Neutrophil (primary cell): Measurements from ENCODE around the gene PCDHGB6.
"Not testable (repeated sequence)": the region's sequence is repeated elsewhere in the genome, so short reads cannot be mapped to it uniquely, and the experiment has no call there.

Source experiments
- H3K27ac ChIP-seq: fragments of 200-600 bp; sonication (generic); 2 replicates; pipeline ENCODE4 v1.5.1; 2016; ENCODE audit warnings: mild to moderate bottlenecking, moderate library complexity
- H3K27me3 ChIP-seq: fragments of 200-600 bp; sonication (generic); 2 replicates; pipeline ENCODE4 v1.6.0; 2016; ENCODE audit warnings: mild to moderate bottlenecking
- H3K36me3 ChIP-seq: fragments of 200-600 bp; sonication (generic); 2 replicates; pipeline ENCODE4 v1.5.1; 2017
- H3K4me1 ChIP-seq, 2 experiments: fragments of 200-600 bp in 1 of 2; sonication (generic) in 1 of 2; 1 replicate in 1 of 2; 2 replicates in 1 of 2; pipeline versions ENCODE4 v1.5.1 to v1.6.1; 2013 to 2016; ENCODE audit warnings: low read depth in 1 of 2, low read length in 1 of 2, mild to moderate bottlenecking in 1 of 2, moderate library complexity in 1 of 2; ENCODE audit not compliant: control insufficient read depth in 1 of 2, insufficient read depth in 1 of 2
- H3K4me3 ChIP-seq, 2 experiments: fragments of 200-600 bp in 1 of 2; sonication (generic) in 1 of 2; 1 replicate in 1 of 2; 2 replicates in 1 of 2; pipeline ENCODE4 v1.5.1; 2013 to 2016; ENCODE audit warnings: low read depth in 1 of 2, low read length in 1 of 2, mild to moderate bottlenecking in 1 of 2, moderate library complexity in 1 of 2
- H3K9me3 ChIP-seq: fragments of 200-600 bp; sonication (generic); 2 replicates; pipeline ENCODE4 v1.5.1; 2016
- CTCF ChIP-seq: fragments of 200-600 bp; sonication (generic); IDR thresholded peaks from 2 replicates; pipeline ENCODE4 v1.5.1; 2016; ENCODE audit warnings: antibody characterized with exemption

Gene PCDHGB6

GRCh38 chr5:141388661-141389060 is 19.2 kb upstream of the PCDHGB6 start:
- Histone ChIP-seq H3K4me3 (no peak overlapping the region), H3K27me3 (peaks cover 98% of the 10 kb centered on the region), H3K27ac (no peak overlapping the region), H3K9me3 (peaks cover 21% of the 10 kb centered on the region), H3K36me3 (no peaks in the 10 kb centered on the region), H3K4me1 (no peaks in the 10 kb centered on the region)
- no peak for TF ChIP-seq CTCF

DNA sequence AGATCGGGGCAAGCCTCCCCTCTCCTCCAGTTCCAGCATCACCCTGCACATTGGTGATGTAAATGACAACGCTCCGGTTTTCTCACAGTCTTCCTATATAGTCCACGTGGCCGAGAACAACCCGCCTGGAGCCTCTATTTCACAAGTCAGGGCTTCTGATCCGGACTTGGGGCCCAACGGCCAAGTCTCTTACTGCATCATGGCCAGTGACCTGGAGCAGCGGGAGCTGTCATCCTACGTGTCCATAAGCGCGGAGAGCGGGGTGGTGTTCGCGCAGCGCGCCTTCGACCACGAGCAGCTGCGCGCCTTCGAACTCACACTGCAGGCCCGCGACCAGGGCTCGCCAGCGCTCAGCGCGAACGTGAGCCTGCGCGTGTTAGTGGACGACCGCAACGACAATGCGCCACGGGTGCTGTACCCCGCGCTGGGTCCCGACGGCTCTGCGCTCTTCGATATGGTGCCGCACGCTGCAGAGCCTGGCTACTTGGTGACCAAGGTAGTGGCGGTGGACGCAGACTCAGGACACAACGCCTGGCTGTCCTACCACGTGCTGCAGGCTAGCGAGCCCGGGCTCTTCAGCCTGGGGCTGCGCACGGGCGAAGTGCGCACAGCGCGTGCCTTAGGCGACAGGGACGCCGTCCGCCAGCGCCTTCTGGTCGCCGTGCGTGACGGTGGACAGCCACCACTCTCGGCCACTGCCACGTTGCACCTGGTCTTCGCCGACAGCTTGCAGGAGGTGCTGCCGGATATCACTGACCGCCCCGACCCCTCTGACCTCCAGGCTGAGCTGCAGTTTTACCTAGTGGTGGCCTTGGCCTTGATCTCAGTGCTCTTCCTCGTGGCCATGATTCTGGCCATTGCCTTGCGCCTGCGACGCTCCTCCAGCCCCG is 18.4 kb upstream of the PCDHGB6 start:
- no peaks in the 10 kb centered on the region for H3K4me1 ChIP-seq
- no peak for TF ChIP-seq CTCF
- no peaks in the 10 kb centered on the region for H3K36me3 ChIP-seq
- no peak overlapping the region for H3K27ac ChIP-seq
- H3K4me3 ChIP-seq: no peak overlapping the region
- H3K27me3 ChIP-seq: peaks cover 98% of the 10 kb centered on the region
- peaks cover 26% of the 10 kb centered on the region for H3K9me3 ChIP-seq

DNA sequence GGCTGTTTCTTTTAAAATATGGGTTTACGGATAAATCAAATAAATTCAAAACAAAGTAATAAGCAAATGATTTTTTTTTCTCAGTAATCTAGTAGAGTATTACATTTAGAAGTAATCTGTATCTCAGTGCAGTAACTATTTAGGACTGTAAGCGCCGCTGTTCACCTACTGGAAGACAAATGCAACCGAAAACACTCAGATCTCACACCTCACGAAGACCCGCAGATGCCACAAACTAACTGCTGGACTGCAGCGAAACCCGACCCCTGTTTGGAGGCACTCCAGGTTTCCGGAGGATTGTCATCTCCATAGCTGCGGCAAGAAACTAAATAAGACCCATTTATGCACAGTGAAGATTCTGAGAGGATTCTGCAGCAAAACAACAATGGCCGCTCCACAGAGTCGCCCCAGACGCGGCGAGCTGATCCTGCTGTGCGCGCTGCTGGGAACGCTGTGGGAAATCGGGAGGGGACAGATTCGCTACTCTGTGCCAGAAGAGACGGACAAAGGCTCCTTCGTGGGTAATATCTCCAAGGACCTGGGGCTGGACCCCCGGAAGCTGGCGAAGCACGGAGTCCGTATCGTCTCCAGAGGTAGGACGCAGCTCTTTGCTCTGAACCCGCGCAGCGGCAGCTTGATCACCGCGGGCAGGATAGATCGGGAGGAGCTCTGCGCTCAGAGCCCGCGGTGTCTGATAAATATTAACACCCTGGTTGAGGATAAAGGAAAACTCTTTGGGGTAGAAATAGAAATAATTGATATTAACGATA is 15.2 kb upstream of the PCDHGB6 start, which contains the start of gene PCDHGA8:
Gene PCDHGA8 (plus strand): TSS at position 205 of the 770 bp plus-strand sequence. CDS start 181 bp downstream, at position 386.
- Histone ChIP-seq H3K27me3 (peaks cover 98% of the 10 kb centered on the region), H3K27ac (no peak within 1 kb of the TSS), H3K4me3 (no peak within 1 kb of the TSS), H3K36me3 (no peaks in the 10 kb centered on the region), H3K4me1 (no peaks in the 10 kb centered on the region), H3K9me3 (peaks cover 26% of the 10 kb centered on the region)
- TF ChIP-seq CTCF: no peak

DNA sequence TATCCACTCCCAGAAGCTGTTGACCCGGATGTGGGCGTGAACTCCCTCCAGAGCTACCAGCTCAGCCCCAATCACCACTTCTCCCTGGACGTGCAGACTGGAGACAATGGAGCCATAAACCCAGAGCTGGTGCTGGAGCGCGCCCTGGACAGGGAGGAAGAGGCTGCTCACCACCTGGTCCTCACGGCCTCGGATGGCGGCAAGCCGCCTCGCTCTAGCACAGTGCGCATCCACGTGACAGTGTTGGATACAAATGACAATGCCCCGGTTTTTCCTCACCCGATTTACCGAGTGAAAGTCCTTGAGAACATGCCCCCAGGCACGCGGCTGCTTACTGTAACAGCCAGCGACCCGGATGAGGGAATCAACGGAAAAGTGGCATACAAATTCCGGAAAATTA is 14.6 kb upstream of the PCDHGB6 start:
- no peaks in the 10 kb centered on the region for H3K36me3 ChIP-seq
- no peak overlapping the region for H3K4me3 ChIP-seq
- TF ChIP-seq CTCF: no peak
- peaks cover 26% of the 10 kb centered on the region for H3K9me3 ChIP-seq
- H3K27ac ChIP-seq: no peak overlapping the region
- peaks cover 98% of the 10 kb centered on the region for H3K27me3 ChIP-seq
- no peaks in the 10 kb centered on the region for H3K4me1 ChIP-seq

GRCh38 chr5:141394401-141395187 is 13.2 kb upstream of the PCDHGB6 start:
- H3K9me3 ChIP-seq: peaks cover 26% of the 10 kb centered on the region
- not testable (repeated sequence) for H3K36me3 ChIP-seq, H3K4me3 ChIP-seq, H3K27ac ChIP-seq, H3K4me1 ChIP-seq
- peaks cover 98% of the 10 kb centered on the region for H3K27me3 ChIP-seq

- H3K4me1 ChIP-seq, H3K27ac ChIP-seq, H3K4me3 ChIP-seq, H3K36me3 ChIP-seq: not testable (repeated sequence)
- Histone ChIP-seq H3K9me3 (peaks cover 24% of the 10 kb centered on the region), H3K27me3 (peaks cover 98% of the 10 kb centered on the region)
These were observed 9.9 kb upstream of the PCDHGB6 start, which contains the start of gene PCDHGB5 for GRCh38 chr5:141397756-141398551. Gene PCDHGB5 (plus strand): TSS chr5:141397947. CDS start chr5:141398128, 181 bp downstream.
